Loucy (cell line): ENCODE results near the gene SRSF7.

Experiments used
- H2AFZ ChIP-seq: fragments of 200-600 bp; sonication (generic); 2 replicates; pipeline ENCODE4 v1.6.0; 2016; ENCODE audit warnings: antibody characterized with exemption, mild to moderate bottlenecking, low read length, moderate library complexity
- H3F3A ChIP-seq: fragments of 200-600 bp; 2 replicates; pipeline ENCODE4 v1.6.0; 2016; ENCODE audit warnings: antibody characterized with exemption, low read depth, mild to moderate bottlenecking
- H3K27me3 ChIP-seq: fragments of 200-600 bp; sonication (generic); 2 replicates; pipeline ENCODE4 v1.6.1; 2014; ENCODE audit warnings: low read length, mild to moderate bottlenecking; ENCODE audit not compliant: insufficient read depth, poor library complexity, severe bottlenecking
- H3K36me3 ChIP-seq: fragments of 200-600 bp; sonication (generic); 2 replicates; pipeline ENCODE4 v1.6.1; 2016; ENCODE audit warnings: low read length; ENCODE audit not compliant: insufficient read depth
- H3K4me1 ChIP-seq: fragments of 200-600 bp; sonication (generic); 2 replicates; pipeline ENCODE4 v1.5.1; 2014; ENCODE audit warnings: low read length, mild to moderate bottlenecking; ENCODE audit not compliant: insufficient read depth, poor library complexity, severe bottlenecking
- H3K4me2 ChIP-seq: fragments of 200-600 bp; sonication (generic); 2 replicates; pipeline ENCODE4 v1.6.0; 2014; ENCODE audit warnings: antibody characterized with exemption, low read length, low read depth, mild to moderate bottlenecking; ENCODE audit not compliant: poor library complexity, severe bottlenecking
- H3K4me3 ChIP-seq: fragments of 200-600 bp; sonication (generic); 2 replicates; pipeline ENCODE4 v1.5.1; 2014; ENCODE audit warnings: low read length, mild to moderate bottlenecking, mixed read lengths; ENCODE audit not compliant: poor library complexity, severe bottlenecking
- H3K79me2 ChIP-seq: fragments of 200-600 bp; sonication (generic); 2 replicates; pipeline ENCODE4 v1.6.1; 2014; ENCODE audit warnings: low read length; ENCODE audit not compliant: insufficient read depth
- H3K9ac ChIP-seq: fragments of 200-600 bp; sonication (generic); 2 replicates; pipeline ENCODE4 v1.6.0; 2014; ENCODE audit warnings: mild to moderate bottlenecking, low read depth, low read length, moderate library complexity; ENCODE audit not compliant: poor library complexity, severe bottlenecking
- H3K9me2 ChIP-seq: fragments of 200-600 bp; sonication (generic); replicated peaks from 2 replicates; pipeline ENCODE4 v1.6.1; 2016; ENCODE audit warnings: low read depth, low read length, mixed read lengths
- H3K9me3 ChIP-seq: fragments of 200-600 bp; sonication (generic); 2 replicates; pipeline ENCODE4 v1.6.1; 2014; ENCODE audit warnings: mild to moderate bottlenecking, antibody characterized with exemption, low read length, low read depth; ENCODE audit not compliant: insufficient read depth
- H4K20me1 ChIP-seq: fragments of 200-600 bp; sonication (generic); 2 replicates; pipeline ENCODE4 v1.6.0; 2014; ENCODE audit warnings: antibody characterized with exemption, low read length, mild to moderate bottlenecking; ENCODE audit not compliant: insufficient read depth, poor library complexity, severe bottlenecking
- EZH2phosphoT487 ChIP-seq: fragments of 200-600 bp; IDR thresholded peaks from 2 replicates; pipeline ENCODE4 v1.6.1; 2018; ENCODE audit warnings: antibody characterized with exemption, mild to moderate bottlenecking, moderate library complexity, borderline replicate concordance
- TF ChIP-seq, protein P1 (sequence below): fragments of 200-600 bp; sonication (generic); conservative IDR thresholded peaks from 2 replicates; pipeline ENCODE4 v1.5.1; 2014; ENCODE audit warnings: mild to moderate bottlenecking, antibody characterized with exemption, low read length

The SRSF7 gene

DNA sequence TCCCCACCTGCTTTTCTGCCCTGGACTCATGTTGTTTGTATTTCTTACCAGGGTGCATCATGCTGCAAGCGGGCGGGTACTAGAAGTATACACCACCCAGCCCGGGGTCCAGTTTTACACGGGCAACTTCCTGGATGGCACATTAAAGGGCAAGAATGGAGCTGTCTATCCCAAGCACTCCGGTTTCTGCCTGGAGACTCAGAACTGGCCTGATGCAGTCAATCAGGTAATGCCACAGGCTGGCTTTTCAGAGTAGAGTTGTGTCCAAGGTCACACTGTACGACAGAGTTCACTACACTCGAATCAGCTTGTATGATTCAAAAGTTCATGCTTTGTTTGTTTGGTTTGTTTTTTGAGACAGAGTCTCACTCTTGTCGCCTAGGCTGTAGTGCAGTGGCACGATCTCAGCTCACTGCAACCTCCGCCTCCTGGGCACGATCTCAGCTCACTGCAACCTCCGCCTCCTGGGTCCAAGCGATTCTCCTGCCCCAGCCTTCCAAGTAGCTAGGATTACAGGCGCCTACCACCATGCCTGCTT lies 19.4 kb downstream of the SRSF7 start:
- H4K20me1 ChIP-seq: no peaks in the 10 kb centered on the region
- H3K9ac ChIP-seq: no peak overlapping the region
- no peaks in the 10 kb centered on the region for H3K79me2 ChIP-seq
- no peaks in the 10 kb centered on the region for H3F3A ChIP-seq
- H2AFZ ChIP-seq: no peak overlapping the region
- H3K4me3 ChIP-seq: no peak overlapping the region
- H3K4me2 ChIP-seq: no peak overlapping the region
- no peaks in the 10 kb centered on the region for H3K9me2 ChIP-seq
- no peaks in the 10 kb centered on the region for H3K9me3 ChIP-seq
- no peak for TF ChIP-seq EZH2phosphoT487
- TF ChIP-seq, protein P1, sequence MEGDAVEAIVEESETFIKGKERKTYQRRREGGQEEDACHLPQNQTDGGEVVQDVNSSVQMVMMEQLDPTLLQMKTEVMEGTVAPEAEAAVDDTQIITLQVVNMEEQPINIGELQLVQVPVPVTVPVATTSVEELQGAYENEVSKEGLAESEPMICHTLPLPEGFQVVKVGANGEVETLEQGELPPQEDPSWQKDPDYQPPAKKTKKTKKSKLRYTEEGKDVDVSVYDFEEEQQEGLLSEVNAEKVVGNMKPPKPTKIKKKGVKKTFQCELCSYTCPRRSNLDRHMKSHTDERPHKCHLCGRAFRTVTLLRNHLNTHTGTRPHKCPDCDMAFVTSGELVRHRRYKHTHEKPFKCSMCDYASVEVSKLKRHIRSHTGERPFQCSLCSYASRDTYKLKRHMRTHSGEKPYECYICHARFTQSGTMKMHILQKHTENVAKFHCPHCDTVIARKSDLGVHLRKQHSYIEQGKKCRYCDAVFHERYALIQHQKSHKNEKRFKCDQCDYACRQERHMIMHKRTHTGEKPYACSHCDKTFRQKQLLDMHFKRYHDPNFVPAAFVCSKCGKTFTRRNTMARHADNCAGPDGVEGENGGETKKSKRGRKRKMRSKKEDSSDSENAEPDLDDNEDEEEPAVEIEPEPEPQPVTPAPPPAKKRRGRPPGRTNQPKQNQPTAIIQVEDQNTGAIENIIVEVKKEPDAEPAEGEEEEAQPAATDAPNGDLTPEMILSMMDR: no peak
- H3K4me1 ChIP-seq: no peaks in the 10 kb centered on the region
- H3K27me3 ChIP-seq: no peaks in the 10 kb centered on the region
- peaks cover 34% of the 10 kb centered on the region; the same call in 1 of the 2 replicates for H3K36me3 ChIP-seq

- Histone ChIP-seq H4K20me1 (no peaks in the 10 kb centered on the region), H3K9ac (no peak overlapping the region), H3K36me3 (peaks cover 30% of the 10 kb centered on the region; the same call in 1 of the 2 replicates), H3K27me3 (no peaks in the 10 kb centered on the region), H3K4me2 (no peak overlapping the region), H3K4me3 (no peak overlapping the region), H3K9me3 (no peaks in the 10 kb centered on the region), H3K4me1 (no peaks in the 10 kb centered on the region), H2AFZ (no peak overlapping the region), H3F3A (no peaks in the 10 kb centered on the region), H3K79me2 (no peaks in the 10 kb centered on the region), H3K9me2 (no peaks in the 10 kb centered on the region)
- no peak for TF ChIP-seq EZH2phosphoT487
- TF ChIP-seq, protein P1: no peak
Measured at GRCh38 chr2:38731090-38731489, 20.1 kb downstream of the SRSF7 start.

DNA sequence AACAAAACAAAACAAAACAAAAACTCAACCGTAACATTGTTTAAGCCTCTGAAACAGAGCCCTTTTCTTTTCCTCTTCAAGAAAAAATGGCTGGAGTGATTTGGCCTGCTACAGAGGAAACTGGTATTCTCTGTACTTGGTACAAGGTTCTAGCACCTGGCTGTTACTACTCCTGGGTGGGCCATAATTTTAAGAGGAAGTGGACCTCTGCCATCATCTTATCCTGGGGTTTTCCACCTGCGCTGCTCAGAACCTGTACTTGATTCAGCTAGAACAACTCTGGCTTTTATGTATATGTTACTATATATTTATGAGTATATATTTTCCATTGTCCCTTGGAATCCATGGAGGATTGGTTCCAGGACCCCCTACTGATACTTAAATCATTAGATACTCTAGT lies 22.5 kb downstream of the SRSF7 start:
- Histone ChIP-seq H3K4me1 (no peaks in the 10 kb centered on the region), H4K20me1 (no peaks in the 10 kb centered on the region), H3F3A (no peaks in the 10 kb centered on the region), H3K9me3 (no peaks in the 10 kb centered on the region), H3K9ac (no peak overlapping the region), H3K36me3 (peaks cover 22% of the 10 kb centered on the region; the same call in 1 of the 2 replicates), H3K9me2 (no peaks in the 10 kb centered on the region), H2AFZ (no peak overlapping the region), H3K27me3 (no peaks in the 10 kb centered on the region), H3K79me2 (no peaks in the 10 kb centered on the region), H3K4me3 (no peak overlapping the region), H3K4me2 (no peak overlapping the region)
- TF ChIP-seq, protein P1: no peak
- no peak for TF ChIP-seq EZH2phosphoT487
